DND-41 (cell line): ENCODE data around the gene TMEM94.

Source experiments
- EZH2 ChIP-seq: IDR thresholded peaks from 3 replicates; pipeline ENCODE4 v1.6.1; 2012; ENCODE audit warnings: borderline replicate concordance, low read depth, mild to moderate bottlenecking, moderate library complexity, low read length, inconsistent platforms; ENCODE audit not compliant: severe bottlenecking
- TF ChIP-seq, protein P1 (sequence below): IDR thresholded peaks from 2 replicates; pipeline ENCODE4 v1.5.1; 2012; ENCODE audit warnings: borderline replicate concordance, low read length, moderate library complexity, mild to moderate bottlenecking; ENCODE audit not compliant: poor library complexity, severe bottlenecking; ENCODE audit errors: extremely low read depth

DNA sequence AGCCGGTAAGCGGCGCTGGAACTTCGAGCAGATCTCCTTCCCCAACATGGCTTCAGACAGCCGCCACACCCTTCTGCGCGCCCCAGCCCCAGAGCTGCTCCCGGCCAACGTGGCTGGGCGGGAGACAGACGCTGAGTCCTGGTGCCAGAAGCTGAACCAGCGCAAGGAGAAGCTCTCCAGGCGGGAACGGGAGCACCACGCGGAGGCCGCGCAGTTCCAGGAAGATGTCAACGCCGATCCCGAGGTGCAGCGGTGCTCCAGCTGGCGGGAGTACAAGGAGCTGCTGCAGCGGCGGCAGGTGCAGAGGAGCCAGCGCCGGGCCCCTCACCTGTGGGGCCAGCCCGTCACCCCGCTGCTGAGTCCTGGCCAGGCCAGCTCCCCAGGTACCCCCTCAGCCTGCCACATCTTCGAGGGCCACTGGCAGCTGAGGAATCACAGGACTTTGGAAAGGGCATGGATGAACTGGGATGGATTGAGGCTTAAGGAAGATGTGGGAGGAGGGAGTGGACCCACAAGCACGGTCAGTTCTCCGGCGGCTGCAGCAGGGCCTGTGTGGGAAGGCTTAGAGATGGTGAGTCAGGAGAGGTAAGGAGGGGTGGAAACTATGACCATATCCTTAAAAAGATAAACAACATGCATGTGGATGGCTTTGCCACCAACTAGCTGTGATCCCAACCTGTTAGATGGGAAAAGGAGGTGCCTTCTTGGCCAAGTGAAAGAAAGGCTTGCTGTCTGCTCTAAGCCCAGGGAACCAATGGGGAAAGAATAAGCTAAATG, 65.7 kb downstream of the TMEM94 start:
- TF ChIP-seq, protein P1, sequence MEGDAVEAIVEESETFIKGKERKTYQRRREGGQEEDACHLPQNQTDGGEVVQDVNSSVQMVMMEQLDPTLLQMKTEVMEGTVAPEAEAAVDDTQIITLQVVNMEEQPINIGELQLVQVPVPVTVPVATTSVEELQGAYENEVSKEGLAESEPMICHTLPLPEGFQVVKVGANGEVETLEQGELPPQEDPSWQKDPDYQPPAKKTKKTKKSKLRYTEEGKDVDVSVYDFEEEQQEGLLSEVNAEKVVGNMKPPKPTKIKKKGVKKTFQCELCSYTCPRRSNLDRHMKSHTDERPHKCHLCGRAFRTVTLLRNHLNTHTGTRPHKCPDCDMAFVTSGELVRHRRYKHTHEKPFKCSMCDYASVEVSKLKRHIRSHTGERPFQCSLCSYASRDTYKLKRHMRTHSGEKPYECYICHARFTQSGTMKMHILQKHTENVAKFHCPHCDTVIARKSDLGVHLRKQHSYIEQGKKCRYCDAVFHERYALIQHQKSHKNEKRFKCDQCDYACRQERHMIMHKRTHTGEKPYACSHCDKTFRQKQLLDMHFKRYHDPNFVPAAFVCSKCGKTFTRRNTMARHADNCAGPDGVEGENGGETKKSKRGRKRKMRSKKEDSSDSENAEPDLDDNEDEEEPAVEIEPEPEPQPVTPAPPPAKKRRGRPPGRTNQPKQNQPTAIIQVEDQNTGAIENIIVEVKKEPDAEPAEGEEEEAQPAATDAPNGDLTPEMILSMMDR: no peak
- no peak for TF ChIP-seq EZH2
